CD4-positive, alpha-beta T cell treated with Interleukin-21 for 1 hour (primary cell): ENCODE measurements around the gene COX18.

Experiments
- DNase-seq: peaks from one replicate; pipeline ENCODE4 v3.0.0-alpha.2; 2020

Gene COX18

DNA sequence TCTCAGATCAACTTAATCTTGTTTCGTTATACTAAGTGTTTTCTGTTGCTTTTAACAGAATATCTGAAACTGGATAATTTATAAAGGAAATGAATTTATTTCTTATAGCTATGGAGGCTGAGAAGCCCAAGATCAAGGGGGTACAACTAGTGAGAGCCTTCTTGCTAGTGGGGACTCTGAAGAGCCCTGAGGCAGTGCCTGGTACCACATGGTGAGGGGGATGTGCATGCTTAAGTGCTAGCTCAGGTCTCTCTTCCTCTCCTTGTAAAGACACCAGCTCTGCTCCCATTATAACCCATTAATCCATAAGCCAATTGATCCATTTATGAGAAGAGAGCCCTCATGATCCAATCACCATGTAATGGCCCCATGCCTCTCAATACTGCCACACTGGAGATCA is 17.9 kb downstream of the COX18 start:
- no peak for DNase-seq

DNA sequence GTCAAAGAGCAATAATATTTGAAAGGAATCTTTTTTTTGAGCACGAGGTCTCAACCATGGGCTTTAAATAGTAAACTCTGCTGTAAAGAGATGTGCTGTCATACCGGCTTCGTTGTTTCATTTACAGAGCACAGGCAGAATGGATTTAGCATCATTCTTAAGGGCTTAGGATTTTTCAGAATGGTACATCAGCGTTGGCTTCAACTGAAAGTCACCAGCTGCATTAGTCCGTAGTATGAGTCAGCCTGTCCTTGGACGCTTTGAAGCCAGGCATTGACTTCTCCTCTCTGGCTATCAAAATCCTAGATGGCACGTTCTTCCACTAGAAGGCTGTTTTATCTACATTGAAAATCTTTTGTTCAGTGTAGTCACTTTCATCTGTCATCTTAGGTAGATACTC is 23.6 kb downstream of the COX18 start:
- no peak for DNase-seq

DNA sequence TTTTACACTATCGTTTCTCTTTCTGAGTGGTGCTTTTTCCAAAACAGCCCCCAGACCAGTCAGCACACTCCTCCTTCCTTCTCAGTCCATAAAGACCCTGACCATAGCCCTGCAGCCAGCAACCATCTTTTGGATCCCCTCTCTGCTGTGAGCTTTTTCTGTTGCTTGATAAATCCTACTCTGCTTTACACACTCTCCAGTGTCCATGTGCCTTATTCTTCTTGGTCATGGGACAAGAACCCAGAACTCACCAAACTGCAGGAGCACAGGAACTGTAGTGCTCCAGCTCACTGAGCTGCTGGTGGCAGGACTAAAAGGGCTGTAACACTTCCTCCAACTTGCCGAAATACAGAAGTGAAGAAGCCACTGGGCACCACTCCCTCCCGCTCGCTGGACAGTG is 32.5 kb downstream of the COX18 start:
- DNase-seq, result no peak

DNA sequence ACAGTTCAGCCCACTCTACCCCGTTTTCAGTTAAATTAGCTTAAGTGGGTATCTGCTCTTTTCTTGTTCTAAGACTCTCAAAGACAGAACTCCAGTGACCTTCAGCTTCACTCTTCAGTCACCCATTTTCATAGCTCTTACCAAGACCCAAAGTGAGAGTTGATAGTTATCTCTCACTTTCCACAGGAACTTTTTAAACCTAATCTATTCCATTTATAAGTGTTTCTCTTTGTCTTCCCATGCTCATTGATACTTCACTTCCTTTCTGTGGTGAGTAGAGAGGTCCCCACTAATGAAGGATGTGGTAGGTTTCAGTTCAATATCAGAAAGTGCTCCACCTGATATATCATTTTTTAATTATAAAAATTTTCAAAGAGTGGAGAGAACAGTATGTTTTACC is 33.4 kb downstream of the COX18 start:
- no peak for DNase-seq

DNA sequence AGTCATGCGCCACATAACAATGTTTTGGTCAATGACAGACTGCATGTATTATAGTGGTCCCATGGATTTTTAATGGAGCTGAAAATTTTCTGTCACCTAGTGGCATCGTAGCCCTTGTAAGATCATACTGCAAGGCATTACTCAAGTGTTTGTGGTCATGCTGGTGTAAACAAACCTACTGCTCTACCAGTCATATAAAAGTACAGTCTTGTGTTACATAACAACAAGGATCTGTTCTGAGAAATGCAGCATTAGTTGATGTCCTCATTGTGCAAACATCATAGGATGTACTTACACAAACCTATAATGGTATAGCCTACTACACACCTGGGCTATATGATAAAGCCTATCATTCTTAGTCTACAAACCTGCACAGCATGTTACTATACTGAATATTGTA is 34.6 kb downstream of the COX18 start:
- no peak for DNase-seq

DNA sequence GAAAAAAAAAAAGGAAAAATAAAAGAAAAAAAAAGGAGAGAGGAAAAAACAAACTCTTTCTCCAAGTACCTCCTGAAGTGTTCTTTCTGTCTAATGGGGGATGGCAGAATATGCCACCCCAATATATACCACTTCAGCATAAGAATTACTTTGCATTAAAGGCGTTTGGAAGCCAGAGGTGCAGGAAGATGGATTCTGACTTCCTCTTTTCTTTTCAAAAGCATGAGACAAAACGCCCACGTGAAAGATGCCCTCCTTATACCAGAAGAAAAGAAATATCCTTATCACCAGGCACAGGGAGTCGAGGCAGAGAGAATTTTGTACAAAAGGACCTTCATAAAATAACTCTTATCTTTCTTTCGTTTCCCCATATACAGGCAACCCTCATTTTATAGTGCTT is 40.9 kb downstream of the COX18 start:
- DNase-seq, result no peak

DNA sequence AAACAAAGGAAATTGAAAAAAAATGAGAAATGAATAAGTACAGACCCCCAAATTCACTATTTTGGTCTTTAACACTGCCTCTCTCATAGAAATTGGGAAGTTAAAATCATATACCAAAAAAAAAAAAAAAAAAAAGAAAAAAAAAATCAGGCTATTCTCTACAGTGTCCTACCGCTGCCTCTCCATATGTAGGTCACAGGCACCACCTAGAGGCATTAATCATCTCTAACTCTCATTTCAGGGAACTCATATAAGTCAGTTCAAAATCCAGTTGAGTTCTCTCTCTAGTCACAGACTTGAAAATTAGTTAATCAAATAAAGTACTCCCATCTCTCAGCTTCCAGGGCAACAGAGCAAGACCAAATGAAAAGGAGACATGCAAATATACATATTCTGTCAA is 47.9 kb downstream of the COX18 start:
- DNase-seq, result no peak

DNA sequence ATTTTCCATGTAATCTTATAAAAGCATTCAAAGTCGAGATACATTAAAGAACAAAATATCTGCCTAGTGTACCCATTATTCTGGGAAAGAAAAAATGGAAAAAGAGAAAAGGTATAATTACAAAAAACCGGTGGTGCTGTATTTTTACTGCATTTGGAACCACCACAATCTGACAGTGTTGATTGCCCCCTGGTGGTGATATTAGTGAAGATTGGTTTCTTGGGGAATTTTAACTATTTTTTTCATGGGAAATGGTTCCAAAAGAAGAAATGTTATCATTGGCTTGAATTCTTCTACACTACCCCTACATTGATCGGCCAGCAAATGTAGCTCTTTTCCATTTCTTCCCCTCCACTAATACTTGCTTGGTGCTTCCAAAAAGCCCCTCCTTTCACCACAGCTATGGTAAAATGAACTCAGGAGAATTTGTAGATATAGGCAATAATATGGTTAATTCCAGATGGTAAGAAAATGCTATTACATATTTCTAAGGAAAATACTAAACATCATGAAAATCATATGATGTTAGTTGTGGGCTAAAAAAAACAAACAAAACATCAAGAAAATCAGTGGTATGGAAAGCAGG is 50.0 kb downstream of the COX18 start:
- DNase-seq, result peak; percentile 48

DNA sequence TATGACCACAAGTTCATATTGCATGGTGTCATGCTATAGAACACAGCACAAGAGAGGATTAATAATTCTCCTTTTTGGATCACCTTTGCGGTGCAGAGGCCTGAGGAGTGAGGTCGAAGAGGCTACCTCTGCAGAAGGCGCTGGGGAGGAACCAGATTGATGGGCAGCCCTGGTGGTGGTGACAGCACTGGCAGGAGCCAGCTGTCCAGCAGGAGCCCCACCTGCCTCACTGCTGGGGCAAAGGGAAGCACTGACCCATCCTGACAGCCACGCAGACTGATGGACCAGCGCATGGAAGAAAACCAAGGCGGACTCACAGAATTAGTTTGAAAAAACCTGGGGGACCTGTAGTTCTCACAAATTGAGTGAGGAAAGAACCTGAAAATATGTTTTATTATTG is 50.9 kb downstream of the COX18 start:
- no peak for DNase-seq

DNA sequence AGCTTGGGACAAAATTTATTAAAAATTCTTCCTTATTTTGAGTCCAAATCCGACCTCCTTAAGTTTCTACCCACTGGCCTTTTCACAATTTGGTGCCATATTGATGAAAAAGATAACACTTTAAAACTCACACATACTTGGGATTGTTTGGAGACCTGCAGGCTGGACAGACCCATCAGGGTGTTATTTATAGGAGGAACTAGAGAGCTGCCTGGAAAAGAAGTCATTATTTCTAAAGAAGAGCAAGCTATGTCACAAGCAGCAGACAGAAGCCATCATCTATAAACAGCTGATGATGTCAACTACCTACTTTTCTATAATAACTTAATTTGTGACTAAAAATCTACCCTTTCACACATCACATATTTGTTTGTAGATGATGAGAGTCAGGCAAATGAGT is 56.2 kb downstream of the COX18 start:
- DNase-seq, result no peak

DNA sequence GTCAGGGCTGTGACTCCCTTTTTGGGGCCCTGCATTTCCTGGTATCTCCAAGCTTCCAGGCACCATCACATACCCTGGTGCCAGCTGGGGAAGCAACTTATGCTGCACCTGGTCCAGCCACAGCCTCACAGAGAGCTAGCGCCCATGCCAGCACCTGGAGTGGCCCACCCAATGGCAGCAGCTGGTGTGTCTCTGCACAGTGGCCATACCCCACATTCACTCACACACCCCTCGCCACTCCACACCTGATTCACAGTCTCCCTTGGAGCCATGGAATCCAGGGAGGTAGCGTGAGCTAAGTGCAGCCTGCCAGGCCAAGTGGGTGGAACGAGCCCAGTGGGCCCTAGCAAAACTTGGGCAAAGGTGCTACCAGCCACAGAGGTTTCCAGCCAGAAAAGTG is 56.8 kb downstream of the COX18 start:
- no peak for DNase-seq

DNA sequence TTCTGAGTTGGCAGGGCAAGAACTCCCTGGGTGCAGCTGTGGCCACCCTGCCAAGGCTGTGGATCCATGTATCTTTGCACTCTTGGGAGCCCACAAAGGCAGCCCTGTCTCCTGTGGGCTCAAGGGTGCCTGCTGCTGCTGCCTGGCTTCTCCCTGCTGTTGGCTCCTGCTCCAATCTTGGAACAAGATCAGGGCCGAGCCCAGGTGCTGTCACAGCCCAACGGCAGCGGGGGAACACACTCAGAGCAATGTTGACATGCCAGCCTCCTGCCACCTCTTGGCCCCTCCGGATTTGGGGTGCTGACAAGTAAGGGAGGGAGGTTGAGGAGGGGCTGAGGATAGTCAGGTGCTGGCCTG is 57.9 kb downstream of the COX18 start:
- no peak for DNase-seq

DNA sequence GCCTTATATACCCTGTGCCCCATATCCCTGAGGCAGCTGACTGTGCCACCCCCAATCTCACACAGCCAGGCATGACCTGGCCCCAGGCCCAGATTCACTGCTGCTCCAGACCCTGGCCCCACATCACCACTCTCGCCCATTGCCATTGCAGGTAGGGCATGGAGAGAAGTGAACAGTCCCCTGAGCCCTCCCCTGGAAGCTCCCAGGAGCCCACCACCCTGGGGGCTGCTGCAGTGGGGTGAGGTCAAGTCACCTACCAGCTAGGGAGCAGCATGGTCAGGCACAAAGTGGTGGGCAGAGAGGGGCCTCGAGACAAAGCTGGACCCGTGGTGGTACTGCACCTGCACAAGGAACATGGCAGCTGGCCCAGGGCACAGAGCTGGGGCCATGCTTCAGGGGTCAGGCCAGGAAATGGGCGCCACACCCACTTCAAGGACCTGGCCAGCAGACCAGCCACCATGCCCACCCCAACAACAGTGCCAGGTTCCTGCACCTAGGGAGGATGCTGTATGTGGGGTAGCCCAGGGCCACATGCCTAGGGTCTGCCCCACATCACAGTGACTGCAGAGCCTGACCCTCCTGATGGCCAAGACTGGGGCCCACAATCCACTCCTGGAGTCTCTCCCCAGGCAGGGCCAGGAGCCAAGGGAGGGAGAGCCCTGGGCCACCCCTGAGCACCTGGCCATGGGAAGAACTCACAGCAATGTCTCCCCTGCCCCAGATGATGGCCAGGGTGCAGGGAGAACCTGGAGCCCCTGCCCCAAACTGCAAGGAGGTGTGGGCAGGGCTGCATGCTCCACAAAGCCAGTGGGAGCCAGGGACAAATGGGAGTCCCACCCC is 58.5 kb downstream of the COX18 start:
- no peak for DNase-seq

DNA sequence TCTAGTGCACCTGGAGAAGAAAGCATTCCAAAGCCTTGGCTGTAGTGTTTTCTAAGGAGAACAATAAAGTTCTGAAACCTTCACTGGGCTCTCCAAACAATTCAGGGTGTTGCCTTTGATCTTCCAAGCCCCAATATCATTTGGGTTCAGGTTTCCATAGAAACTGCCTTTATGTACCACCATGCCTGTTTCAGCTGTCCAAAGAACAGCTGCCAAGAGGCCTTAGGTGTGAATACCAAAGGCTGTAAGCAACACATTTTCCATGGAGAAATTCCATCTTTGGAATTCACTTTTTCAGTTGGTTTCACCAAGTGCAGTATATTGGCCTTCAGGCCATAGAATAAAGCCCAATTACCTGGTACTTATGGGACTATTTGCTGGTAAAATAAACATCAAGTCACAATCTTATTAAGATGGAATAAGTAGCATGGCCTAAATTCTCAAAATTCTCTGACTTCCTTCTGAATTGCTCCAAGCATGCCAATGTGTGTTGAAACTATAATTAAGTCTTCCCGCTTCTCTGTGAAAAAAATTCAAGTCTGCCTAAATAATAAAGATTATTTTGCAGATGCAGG is 61.9 kb downstream of the COX18 start:
- no peak for DNase-seq

DNA sequence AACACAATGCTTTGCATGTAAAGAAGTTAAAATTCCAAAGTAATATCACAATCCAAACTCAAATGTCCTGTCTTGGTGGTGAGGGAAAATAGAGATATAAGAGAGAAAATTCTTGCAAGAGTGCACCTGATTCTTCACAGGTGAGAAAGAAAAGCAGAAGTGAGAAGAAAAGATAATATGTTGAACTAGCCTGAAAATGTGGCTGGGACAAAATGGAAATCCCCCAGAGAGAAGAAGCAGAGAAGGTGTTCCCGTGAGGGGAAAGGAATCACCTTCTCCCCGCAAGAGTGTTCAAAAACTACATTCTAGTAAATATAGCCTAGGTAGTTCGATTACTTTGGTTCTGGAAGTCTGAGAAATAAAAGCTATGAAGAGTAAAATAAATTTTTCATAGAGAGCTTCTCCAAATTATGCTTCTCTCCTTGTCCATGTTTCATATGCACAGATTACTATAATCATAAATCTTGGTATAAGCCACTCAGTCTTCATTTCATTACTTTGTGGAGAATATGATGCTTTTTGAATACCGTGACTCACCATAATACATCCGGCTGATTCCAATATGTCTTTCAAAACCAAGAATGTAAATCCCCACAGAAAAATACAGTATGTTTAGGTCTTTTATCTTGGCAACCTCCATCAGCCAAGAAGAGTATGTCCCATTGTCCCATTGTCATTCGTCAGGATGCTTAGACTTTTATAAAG is 63.1 kb downstream of the COX18 start:
- DNase-seq, result no peak

DNA sequence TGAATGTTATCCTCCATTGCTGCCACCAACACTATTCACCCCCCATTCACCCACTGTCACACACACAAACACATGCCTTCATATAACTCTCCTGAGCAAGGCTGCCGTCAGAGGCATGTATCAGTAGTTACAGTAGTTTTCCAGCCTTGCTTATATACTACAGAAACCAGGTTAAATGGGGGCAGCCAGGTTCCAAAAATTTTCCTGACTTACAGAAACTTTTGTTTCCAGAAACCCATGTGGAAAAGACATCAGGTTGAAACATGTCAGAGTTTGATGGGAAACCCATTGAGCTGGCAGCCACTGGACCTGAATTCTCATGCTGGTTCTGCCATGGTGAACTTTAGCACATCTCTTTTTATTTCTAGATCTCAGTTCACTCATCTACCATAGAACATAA is 64.0 kb downstream of the COX18 start:
- DNase-seq, result no peak
